NB4 (cell line): ENCODE data around the gene BCL2.

Source experiments
- MYC ChIP-seq: IDR thresholded peaks from 2 replicates; pipeline ENCODE4 v1.6.1; 2011; ENCODE audit warnings: low read depth, low read length
- POLR2A ChIP-seq: IDR thresholded peaks from 2 replicates; pipeline ENCODE4 v1.6.1; 2011; ENCODE audit warnings: mild to moderate bottlenecking; ENCODE audit not compliant: insufficient read length; ENCODE audit errors: extremely low read depth
- TF ChIP-seq, protein P1 (sequence below): IDR thresholded peaks from 2 replicates; pipeline ENCODE4 v1.6.1; 2011; ENCODE audit warnings: low read depth, low read length
- TF ChIP-seq, protein P2 (sequence below): IDR thresholded peaks from one replicate; pipeline ENCODE4 v1.5.1; 2012; ENCODE audit warnings: low read depth, low read length

DNA sequence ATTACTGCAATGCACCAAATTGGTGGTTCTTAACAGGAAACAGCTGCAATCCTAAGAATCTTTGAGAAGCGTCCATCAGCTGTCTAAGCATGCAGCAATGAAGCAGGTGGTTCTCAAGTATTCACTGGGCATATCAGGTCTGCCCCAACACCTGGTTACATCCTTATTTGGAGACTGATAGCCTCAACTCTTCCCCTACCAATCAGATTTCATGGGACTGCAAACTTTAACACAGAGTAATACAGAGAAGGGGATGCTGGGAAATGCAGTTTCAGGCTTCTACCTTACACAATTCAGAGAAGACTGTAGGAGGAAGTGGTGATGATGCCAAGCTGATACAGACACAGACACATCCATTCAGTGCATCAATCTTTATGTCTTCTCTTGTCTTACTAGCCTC is 240.5 kb downstream of the BCL2 start:
- TF ChIP-seq, protein P1, sequence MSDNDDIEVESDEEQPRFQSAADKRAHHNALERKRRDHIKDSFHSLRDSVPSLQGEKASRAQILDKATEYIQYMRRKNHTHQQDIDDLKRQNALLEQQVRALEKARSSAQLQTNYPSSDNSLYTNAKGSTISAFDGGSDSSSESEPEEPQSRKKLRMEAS: no peak
- TF ChIP-seq, protein P2, sequence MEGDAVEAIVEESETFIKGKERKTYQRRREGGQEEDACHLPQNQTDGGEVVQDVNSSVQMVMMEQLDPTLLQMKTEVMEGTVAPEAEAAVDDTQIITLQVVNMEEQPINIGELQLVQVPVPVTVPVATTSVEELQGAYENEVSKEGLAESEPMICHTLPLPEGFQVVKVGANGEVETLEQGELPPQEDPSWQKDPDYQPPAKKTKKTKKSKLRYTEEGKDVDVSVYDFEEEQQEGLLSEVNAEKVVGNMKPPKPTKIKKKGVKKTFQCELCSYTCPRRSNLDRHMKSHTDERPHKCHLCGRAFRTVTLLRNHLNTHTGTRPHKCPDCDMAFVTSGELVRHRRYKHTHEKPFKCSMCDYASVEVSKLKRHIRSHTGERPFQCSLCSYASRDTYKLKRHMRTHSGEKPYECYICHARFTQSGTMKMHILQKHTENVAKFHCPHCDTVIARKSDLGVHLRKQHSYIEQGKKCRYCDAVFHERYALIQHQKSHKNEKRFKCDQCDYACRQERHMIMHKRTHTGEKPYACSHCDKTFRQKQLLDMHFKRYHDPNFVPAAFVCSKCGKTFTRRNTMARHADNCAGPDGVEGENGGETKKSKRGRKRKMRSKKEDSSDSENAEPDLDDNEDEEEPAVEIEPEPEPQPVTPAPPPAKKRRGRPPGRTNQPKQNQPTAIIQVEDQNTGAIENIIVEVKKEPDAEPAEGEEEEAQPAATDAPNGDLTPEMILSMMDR: no peak
- no peak for TF ChIP-seq POLR2A
- no peak for TF ChIP-seq MYC
